Left ventricle myocardium inferior (tissue), 1 donor: Measurements from ENCODE around the gene KMO. TPM values are rescaled to one million over a fixed set of nuclear protein-coding genes. Genes with fewer than 3 reads are reported as not detected.

Experiments
- DNase-seq: peaks from one replicate; pipeline ENCODE4 v3.0.0-alpha.2; 2020
- H3K27ac ChIP-seq: fragments of 200-600 bp; replicated peaks from 2 replicates; pipeline ENCODE4 v1.8.0; 2021
- H3K27me3 ChIP-seq: fragments of 200-600 bp; 2 replicates; pipeline ENCODE4 v1.8.0; 2021; ENCODE audit warnings: low read depth
- H3K36me3 ChIP-seq: fragments of 200-600 bp; 2 replicates; pipeline ENCODE4 v1.8.0; 2021
- H3K4me1 ChIP-seq: fragments of 200-600 bp; 2 replicates; pipeline ENCODE4 v1.8.0; 2021
- H3K4me3 ChIP-seq: fragments of 200-600 bp; 2 replicates; pipeline ENCODE4 v1.8.0; 2021; ENCODE audit warnings: mild to moderate bottlenecking, moderate library complexity
- H3K9me3 ChIP-seq: fragments of 200-600 bp; replicated peaks from 2 replicates; pipeline ENCODE4 v1.8.0; 2021
- intact Hi-C: fragments of 100-400 bp; cut with micrococcal nuclease; formaldehyde crosslinking; loops from one replicate; pipeline ENCODE4 v1.11.0; 2022
- long read RNA-seq: library from polyadenylated mRNA; unstranded; transcript quantifications from one replicate; pipeline ENCODE4 v2.0.0, GENCODE V29; 2021
- total RNA-seq: library from RNA; stranded (reverse); fragmentation: NEBNext Ultra II Directional; extraction: Animal tissue kit (Norgen Biotek cat#: 25700); gene quantifications from one replicate; pipeline ENCODE4 v1.2.1, GENCODE V29; 2021
- TF ChIP-seq, protein P1 (sequence below): fragments of 200-600 bp; IDR thresholded peaks from 2 replicates; pipeline ENCODE4 v1.8.0; 2021; ENCODE audit warnings: antibody characterized with exemption, mild to moderate bottlenecking, borderline replicate concordance
- donor health status: DM: no; HTN: yes; CAD: no; lungs with severe emphysema.

The KMO gene
- not detected for total RNA-seq
- long read RNA-seq, result 0 reads

DNA sequence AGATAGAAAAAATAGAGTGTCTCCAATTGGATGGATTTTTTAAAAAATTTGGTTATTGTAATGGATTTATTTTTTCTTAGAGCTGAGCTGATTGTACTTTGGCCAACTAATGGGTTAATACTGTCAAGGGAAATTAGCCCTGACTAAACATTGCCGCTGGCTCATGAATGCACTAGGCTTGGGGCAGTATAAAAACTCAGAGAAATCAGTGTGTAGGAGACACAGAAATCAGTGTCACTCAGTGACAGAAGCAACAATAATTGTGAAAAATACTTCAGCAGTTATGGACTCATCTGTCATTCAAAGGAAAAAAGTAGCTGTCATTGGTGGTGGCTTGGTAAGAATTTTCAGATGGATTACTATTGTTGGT, at the start of gene KMO:
KMO (plus strand) TSS at position 217 of the 370 bp plus-strand sequence; CDS start at position 284, 67 bp downstream.
- no peak for DNase-seq
- Histone ChIP-seq H3K27ac (peak within 1 kb of the TSS; percentile 31), H3K27me3 (peaks cover 27% of the 10 kb centered on the region), H3K36me3 (no peaks in the 10 kb centered on the region), H3K4me1 (no peaks in the 10 kb centered on the region), H3K4me3 (peak within 1 kb of the TSS; percentile 62), H3K9me3 (no peaks in the 10 kb centered on the region)
- intact Hi-C loops, result loop anchor here (10.0 kb wide), 1 partner anchor 93 kb away; no protein-coding TSS in a partner anchor
- TF ChIP-seq, protein P1, sequence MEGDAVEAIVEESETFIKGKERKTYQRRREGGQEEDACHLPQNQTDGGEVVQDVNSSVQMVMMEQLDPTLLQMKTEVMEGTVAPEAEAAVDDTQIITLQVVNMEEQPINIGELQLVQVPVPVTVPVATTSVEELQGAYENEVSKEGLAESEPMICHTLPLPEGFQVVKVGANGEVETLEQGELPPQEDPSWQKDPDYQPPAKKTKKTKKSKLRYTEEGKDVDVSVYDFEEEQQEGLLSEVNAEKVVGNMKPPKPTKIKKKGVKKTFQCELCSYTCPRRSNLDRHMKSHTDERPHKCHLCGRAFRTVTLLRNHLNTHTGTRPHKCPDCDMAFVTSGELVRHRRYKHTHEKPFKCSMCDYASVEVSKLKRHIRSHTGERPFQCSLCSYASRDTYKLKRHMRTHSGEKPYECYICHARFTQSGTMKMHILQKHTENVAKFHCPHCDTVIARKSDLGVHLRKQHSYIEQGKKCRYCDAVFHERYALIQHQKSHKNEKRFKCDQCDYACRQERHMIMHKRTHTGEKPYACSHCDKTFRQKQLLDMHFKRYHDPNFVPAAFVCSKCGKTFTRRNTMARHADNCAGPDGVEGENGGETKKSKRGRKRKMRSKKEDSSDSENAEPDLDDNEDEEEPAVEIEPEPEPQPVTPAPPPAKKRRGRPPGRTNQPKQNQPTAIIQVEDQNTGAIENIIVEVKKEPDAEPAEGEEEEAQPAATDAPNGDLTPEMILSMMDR, result no peak

DNA sequence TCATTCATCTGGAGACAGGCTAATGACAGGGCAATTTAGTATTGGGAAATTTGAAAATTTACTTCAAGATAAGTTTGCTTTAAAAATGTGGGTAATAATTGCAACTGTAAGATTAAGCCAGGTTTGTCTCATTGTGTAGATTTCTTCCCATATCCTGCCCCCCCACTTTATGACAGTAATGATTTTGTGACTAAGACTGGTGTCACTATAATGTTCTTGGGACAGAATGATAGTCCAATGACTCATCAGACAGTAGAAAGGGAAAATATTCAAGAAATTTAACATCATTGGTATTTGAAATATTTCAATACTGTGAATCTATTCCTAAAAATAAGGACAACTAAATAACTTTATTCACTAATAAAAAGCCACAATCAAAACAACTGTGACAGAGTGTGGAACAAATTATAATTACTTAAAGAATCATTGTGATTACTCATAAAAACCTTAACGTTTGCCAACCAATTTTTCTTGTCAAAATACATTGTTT, 49.4 kb upstream of the KMO start:
- no peaks in the 10 kb centered on the region for H3K36me3 ChIP-seq
- no peaks in the 10 kb centered on the region for H3K9me3 ChIP-seq
- no peaks in the 10 kb centered on the region for H3K4me1 ChIP-seq
- no peaks in the 10 kb centered on the region for H3K27me3 ChIP-seq
- TF ChIP-seq, protein P1, result no peak
- H3K4me3 ChIP-seq, result no peak overlapping the region
- intact Hi-C loops, result no loop called here
- no peak overlapping the region for H3K27ac ChIP-seq
- no peak for DNase-seq

DNA sequence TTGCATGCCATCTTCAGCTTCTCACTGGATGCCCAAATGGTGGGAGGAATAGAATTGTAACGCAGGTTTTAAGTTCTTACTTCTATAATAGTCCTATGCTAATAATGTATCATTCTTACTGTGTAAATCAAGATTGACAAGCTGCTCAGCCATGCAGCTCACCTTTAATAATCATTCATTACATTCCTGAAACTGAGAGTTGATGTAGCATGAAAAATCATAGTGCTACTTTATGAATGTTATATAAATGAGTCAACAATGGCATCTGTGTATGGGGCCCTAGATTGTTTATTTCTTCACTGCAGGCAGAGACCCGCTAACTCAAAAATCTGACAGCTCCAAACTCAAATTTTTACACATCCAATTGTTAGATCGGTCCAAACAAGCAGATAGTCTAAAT, 47.0 kb upstream of the KMO start:
- DNase-seq, result no peak
- H3K9me3 ChIP-seq, result no peaks in the 10 kb centered on the region
- no peak overlapping the region for H3K4me3 ChIP-seq
- no peaks in the 10 kb centered on the region for H3K4me1 ChIP-seq
- no peaks in the 10 kb centered on the region for H3K36me3 ChIP-seq
- H3K27ac ChIP-seq, result no peak overlapping the region
- intact Hi-C loops, result no loop called here
- TF ChIP-seq, protein P1, result no peak
- H3K27me3 ChIP-seq, result no peaks in the 10 kb centered on the region

DNA sequence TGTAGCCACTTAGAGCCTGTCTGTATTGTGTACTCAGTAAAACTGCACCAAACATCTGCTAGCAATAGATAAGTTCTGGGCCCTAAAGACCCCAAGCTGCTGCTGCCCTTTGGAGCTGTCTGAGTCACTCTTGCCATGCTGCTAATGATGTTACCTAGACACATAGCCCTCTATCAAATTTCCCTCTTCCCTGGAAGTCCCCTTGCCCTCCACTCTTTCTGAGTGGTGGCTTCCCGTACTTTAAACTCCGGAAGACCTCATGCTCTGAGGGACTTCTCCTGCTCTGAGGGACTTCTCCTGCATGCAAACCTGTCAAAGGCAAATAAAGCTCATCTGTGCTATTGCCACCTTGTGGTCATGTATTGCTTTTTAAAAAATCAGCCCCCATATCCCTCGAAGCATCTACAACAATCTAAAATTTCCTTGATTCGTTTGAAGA, 46.6 kb upstream of the KMO start:
- no peak overlapping the region for H3K27ac ChIP-seq
- DNase-seq, result no peak
- TF ChIP-seq, protein P1, result no peak
- intact Hi-C loops, result no loop called here
- H3K4me1 ChIP-seq, result no peaks in the 10 kb centered on the region
- H3K27me3 ChIP-seq, result no peaks in the 10 kb centered on the region
- H3K36me3 ChIP-seq, result no peaks in the 10 kb centered on the region
- H3K9me3 ChIP-seq, result no peaks in the 10 kb centered on the region
- H3K4me3 ChIP-seq, result no peak overlapping the region

DNA sequence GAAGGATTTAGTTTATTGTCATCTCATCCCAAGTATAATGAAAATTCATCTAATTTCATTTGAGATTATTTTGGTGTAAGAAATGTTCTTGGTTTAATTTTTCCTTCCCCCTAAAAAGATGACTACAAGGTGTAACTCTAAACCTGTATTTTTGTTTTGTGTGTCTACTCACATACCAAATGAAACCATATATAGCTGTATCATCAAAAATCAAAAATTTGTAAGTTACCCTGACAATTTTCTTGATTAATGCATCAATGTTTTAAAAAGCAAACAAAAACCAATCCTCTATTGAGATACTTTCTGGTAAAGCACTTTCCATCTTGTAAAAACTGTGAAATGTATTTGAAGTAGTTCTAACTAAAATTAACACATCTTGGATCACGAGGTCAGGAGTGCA, 43.4 kb upstream of the KMO start:
- Histone ChIP-seq H3K27me3 (no peaks in the 10 kb centered on the region), H3K4me1 (peaks cover 3% of the 10 kb centered on the region), H3K36me3 (peaks cover 8% of the 10 kb centered on the region), H3K9me3 (no peaks in the 10 kb centered on the region), H3K27ac (no peak overlapping the region), H3K4me3 (no peak overlapping the region)
- intact Hi-C loops, result no loop called here
- no peak for DNase-seq
- TF ChIP-seq, protein P1, result no peak
